H1 (cell line): ENCODE data around the gene GALNT7. TPM values are rescaled to one million over a fixed set of nuclear protein-coding genes. Genes with fewer than 3 reads are reported as not detected.
A peak's percentile ranks its signal among the peaks of the same experiment; 100 is the strongest.

Experiments
- BCL11A ChIP-seq, 2 experiments: IDR thresholded peaks; one replicate each; pipeline ENCODE4 v1.6.1; 2011; ENCODE audit warnings: low read depth in 2 of 2, low read length in 2 of 2, mild to moderate bottlenecking in 2 of 2
- CHD7 ChIP-seq: fragments of 300-600 bp; sonication (generic); IDR thresholded peaks from 2 replicates; pipeline ENCODE4 v1.7.1; 2012; ENCODE audit warnings: low read length, moderate library complexity, mild to moderate bottlenecking, inconsistent platforms; ENCODE audit not compliant: insufficient replicate concordance
- RAD21 ChIP-seq, 2 experiments: IDR thresholded peaks in 1 of 2; conservative IDR thresholded peaks in 1 of 2; 2 replicates each; pipeline ENCODE4 v1.6.1; 2011; ENCODE audit warnings: low read depth in 2 of 2, low read length in 2 of 2, improper control_type of control experiment in 1 of 2, inconsistent platforms in 1 of 2, mild to moderate bottlenecking in 1 of 2, moderate library complexity in 1 of 2
- polyA plus RNA-seq, 7 experiments: library from polyadenylated mRNA; depleted of rRNA in 3 of 7; stranded (reverse) in 5 of 7; unstranded in 2 of 7; fragments of >200 nt in 5 of 7; fragments of 200-250 nt in 2 of 7; gene quantifications; 1 replicate in 5 of 7; 2 replicates in 1 of 7; 4 replicates in 1 of 7; pipeline versions ENCODE4 v1.2.1 to v1.2.3, GENCODE V29; 2011 to 2013; ENCODE audit warnings: missing spikeins in 2 of 7, mixed read lengths in 2 of 7
- total RNA-seq: library from RNA; stranded (reverse); fragmentation: NEBNext Ultra II Directional; extraction: Animal tissue kit (Norgen Biotek cat#: 25700); gene quantifications from 2 replicates; pipeline ENCODE4 v1.2.1, GENCODE V29; 2021

Gene GALNT7
- total and polyA plus RNA-seq, 2 of the 8 experiments (the other 6 are each of a cell fraction or from before 2014, with no cell fraction given), result 22.4 to 85.5 TPM

GRCh38 chr4:173301518-173302201, 133.0 kb downstream of the GALNT7 start (continued):
- TF ChIP-seq CHD7 (peak; percentile 71), RAD21 (IDR thresholded peaks at IDR 0.05 in 1 of 2, conservative IDR thresholded peaks at IDR 0.05 in 1 of 2; ENCODE audit: low read depth in 2 of 2, low read length in 2 of 2) (peak; percentile 57 to 60), BCL11A (IDR thresholded peaks at IDR 0.05; ENCODE audit: low read depth in 2 of 2, low read length in 2 of 2) (no peak)
